Endodermal cell (in vitro differentiated cells): ENCODE measurements around the gene IL6ST. TPM values are rescaled to one million over a fixed set of nuclear protein-coding genes. Genes with fewer than 3 reads are reported as not detected.
A peak's percentile ranks its signal among the peaks of the same experiment; 100 is the strongest.
"Not testable (repeated sequence)": the region's sequence is repeated elsewhere in the genome, so short reads cannot be mapped to it uniquely, and the experiment has no call there.

Source experiments
- DNase-seq: peaks from one replicate; pipeline ENCODE4 v3.0.0-alpha.2; 2017
- H3K27ac ChIP-seq: 2 replicates; pipeline ENCODE4 v1.5.1; 2013; ENCODE audit warnings: mild to moderate bottlenecking, low read depth, low read length, moderate library complexity
- H3K27me3 ChIP-seq: 2 replicates; pipeline ENCODE4 v1.6.1; 2013; ENCODE audit warnings: mild to moderate bottlenecking, low read length, moderate library complexity; ENCODE audit not compliant: insufficient read depth, control insufficient read depth, poor library complexity, severe bottlenecking
- H3K36me3 ChIP-seq: 2 replicates; pipeline ENCODE4 v1.7.0; 2013; ENCODE audit warnings: mild to moderate bottlenecking, low read length, moderate library complexity; ENCODE audit not compliant: control insufficient read depth, insufficient read depth
- H3K4me1 ChIP-seq: one replicate; pipeline ENCODE4 v1.7.0; 2013; ENCODE audit warnings: low read length; ENCODE audit not compliant: control insufficient read depth, insufficient read depth
- H3K4me3 ChIP-seq: 2 replicates; pipeline ENCODE4 v1.5.1; 2013; ENCODE audit warnings: mild to moderate bottlenecking, low read length, moderate library complexity
- H3K9ac ChIP-seq: 2 replicates; pipeline ENCODE4 v1.6.1; 2013; ENCODE audit warnings: mild to moderate bottlenecking, low read length, moderate library complexity; ENCODE audit not compliant: poor library complexity, severe bottlenecking; ENCODE audit errors: extremely low read depth
- H3K9me3 ChIP-seq: 2 replicates; pipeline ENCODE4 v1.6.1; 2013; ENCODE audit warnings: mild to moderate bottlenecking, low read length, moderate library complexity; ENCODE audit not compliant: control insufficient read depth
- H3K27ac Mint-ChIP-seq: 2 replicates; pipeline ENCODE4 v1.8.0; 2020; ENCODE audit warnings: mixed read lengths
- H3K27me3 Mint-ChIP-seq: 2 replicates; pipeline ENCODE4 v1.8.0; 2021; ENCODE audit warnings: mild to moderate bottlenecking, mixed read lengths; ENCODE audit not compliant: insufficient read depth
- H3K36me3 Mint-ChIP-seq: 2 replicates; pipeline ENCODE4 v1.8.0; 2020; ENCODE audit warnings: low read depth, mixed read lengths
- H3K4me1 Mint-ChIP-seq: 2 replicates; pipeline ENCODE4 v1.8.0; 2020; ENCODE audit warnings: mixed read lengths
- H3K4me3 Mint-ChIP-seq: 2 replicates; pipeline ENCODE4 v1.8.0; 2020; ENCODE audit warnings: mild to moderate bottlenecking, moderate library complexity, mixed read lengths
- H3K9me3 Mint-ChIP-seq: 2 replicates; pipeline ENCODE4 v1.8.0; 2020; ENCODE audit warnings: mild to moderate bottlenecking, mixed read lengths
- WGBS, 2 experiments: methylation state at CpG; one replicate each; pipeline versions ENCODE4 v1.1.5 to v1.1.7; 2013; ENCODE audit warnings: missing lambda C conversion rate in 2 of 2, mixed read lengths in 1 of 2; ENCODE audit not compliant: insufficient coverage in 1 of 2, insufficient read length in 1 of 2; 5-methylcytosine and 5-hydroxymethylcytosine counted together
- total RNA-seq, 2 donors: library from RNA; stranded (reverse); fragmentation: NEBNext Ultra II Directional in 1 of 2; extraction: Animal tissue kit (Norgen Biotek cat#: 25700) in 1 of 2; gene quantifications; 2 replicates in 1 of 2; 3 replicates in 1 of 2; pipeline ENCODE4 v1.2.1, GENCODE V29; 2021
- TF ChIP-seq, protein P1 (sequence below): fragments of 200-600 bp; sonication (generic); conservative IDR thresholded peaks from 2 replicates; pipeline ENCODE4 v1.5.0; 2021; ENCODE audit warnings: antibody characterized with exemption, mild to moderate bottlenecking

The IL6ST gene
- total RNA-seq, 2 donors from 2014 or later: 26.3 to 30.4 TPM

DNA sequence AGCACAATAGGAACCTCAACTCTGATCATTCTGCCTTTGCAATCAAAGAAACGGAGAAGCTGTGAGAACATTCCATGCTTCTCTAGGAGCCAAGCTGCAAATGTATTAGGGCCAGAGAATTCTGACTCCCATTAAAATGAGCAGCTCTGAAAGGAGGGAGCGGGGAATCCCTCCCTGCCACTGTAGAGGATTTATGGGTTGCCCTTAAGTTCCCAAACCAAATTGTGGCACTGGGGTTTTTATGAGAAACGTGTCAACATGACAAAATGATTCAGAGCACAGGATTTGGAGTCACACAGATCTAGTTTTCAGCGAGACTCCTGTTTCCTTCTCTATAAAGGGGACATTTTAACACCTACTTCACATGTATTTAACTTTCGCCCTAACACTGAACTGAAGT lies 1.8 kb downstream of the IL6ST start:
- H3K9ac ChIP-seq: peak overlapping the region; percentile 90
- TF ChIP-seq, protein P1, sequence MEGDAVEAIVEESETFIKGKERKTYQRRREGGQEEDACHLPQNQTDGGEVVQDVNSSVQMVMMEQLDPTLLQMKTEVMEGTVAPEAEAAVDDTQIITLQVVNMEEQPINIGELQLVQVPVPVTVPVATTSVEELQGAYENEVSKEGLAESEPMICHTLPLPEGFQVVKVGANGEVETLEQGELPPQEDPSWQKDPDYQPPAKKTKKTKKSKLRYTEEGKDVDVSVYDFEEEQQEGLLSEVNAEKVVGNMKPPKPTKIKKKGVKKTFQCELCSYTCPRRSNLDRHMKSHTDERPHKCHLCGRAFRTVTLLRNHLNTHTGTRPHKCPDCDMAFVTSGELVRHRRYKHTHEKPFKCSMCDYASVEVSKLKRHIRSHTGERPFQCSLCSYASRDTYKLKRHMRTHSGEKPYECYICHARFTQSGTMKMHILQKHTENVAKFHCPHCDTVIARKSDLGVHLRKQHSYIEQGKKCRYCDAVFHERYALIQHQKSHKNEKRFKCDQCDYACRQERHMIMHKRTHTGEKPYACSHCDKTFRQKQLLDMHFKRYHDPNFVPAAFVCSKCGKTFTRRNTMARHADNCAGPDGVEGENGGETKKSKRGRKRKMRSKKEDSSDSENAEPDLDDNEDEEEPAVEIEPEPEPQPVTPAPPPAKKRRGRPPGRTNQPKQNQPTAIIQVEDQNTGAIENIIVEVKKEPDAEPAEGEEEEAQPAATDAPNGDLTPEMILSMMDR: no peak
- H3K4me1 ChIP-seq: no peaks in the 10 kb centered on the region
- H3K4me3 Mint-ChIP-seq: peak overlapping the region; percentile 85
- H3K27me3 Mint-ChIP-seq: no peaks in the 10 kb centered on the region
- 25 to 27% methylated on average over 2 to 5 of the region's 5 CpGs for WGBS, 2 experiments
- H3K36me3 ChIP-seq: peaks cover 10% of the 10 kb centered on the region
- no peaks in the 10 kb centered on the region for H3K9me3 ChIP-seq
- no peak overlapping the region for H3K27ac ChIP-seq
- H3K36me3 Mint-ChIP-seq: peaks cover 4% of the 10 kb centered on the region
- H3K9me3 Mint-ChIP-seq: no peaks in the 10 kb centered on the region
- no peak overlapping the region for H3K27ac Mint-ChIP-seq
- no peaks in the 10 kb centered on the region for H3K27me3 ChIP-seq
- H3K4me3 ChIP-seq: peak overlapping the region; percentile 100
- peaks cover 26% of the 10 kb centered on the region for H3K4me1 Mint-ChIP-seq
- peak; percentile 58 for DNase-seq

DNA sequence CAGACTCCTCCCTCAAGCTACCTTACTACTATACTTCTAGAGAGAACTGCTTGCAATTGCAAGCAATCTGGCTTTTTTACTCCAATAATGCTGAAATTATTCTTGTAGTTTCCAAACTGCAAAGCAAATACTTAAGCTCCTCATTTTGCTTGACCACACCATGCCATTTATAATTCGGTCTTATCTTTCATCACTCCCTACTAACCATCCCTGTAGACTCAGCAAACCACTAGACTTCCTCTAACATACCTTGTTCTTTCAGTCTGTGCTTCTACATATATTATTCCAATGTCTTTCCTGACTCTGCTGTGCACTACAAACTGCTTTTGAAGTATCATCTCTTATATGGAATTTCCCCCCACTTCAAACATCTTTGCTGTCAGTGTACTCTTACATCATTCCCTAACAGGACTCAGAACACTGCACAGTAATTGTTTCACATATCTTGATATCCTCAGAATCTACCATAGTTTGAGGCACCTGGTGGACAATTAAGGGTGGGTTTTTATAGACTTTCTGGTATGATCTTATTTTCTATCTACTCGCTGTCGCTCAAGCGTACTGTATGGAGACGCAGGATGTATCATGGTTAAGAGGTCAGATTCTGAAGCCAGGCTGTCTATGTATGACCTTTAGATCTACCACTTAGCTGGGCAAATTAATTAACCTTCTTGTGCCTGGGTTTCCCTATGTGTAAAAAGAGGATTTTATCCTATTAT lies 2.8 kb downstream of the IL6ST start:
- peaks cover 18% of the 10 kb centered on the region for H3K36me3 ChIP-seq
- no peaks in the 10 kb centered on the region for H3K27me3 ChIP-seq
- Mint-ChIP-seq H3K27me3 (no peaks in the 10 kb centered on the region), H3K27ac (no peak overlapping the region), H3K9me3 (no peaks in the 10 kb centered on the region), H3K4me3 (no peak overlapping the region), H3K36me3 (peaks cover 10% of the 10 kb centered on the region), H3K4me1 (peaks cover 26% of the 10 kb centered on the region)
- TF ChIP-seq, protein P1: no peak
- no peak overlapping the region for H3K27ac ChIP-seq
- DNase-seq: no peak
- WGBS, 2 experiments: 95 to 98% methylated on average over 5 of the region's 5 CpGs
- no peak overlapping the region for H3K9ac ChIP-seq
- peak overlapping the region; percentile 100 for H3K4me3 ChIP-seq
- H3K4me1 ChIP-seq: no peaks in the 10 kb centered on the region
- peaks cover 5% of the 10 kb centered on the region for H3K9me3 ChIP-seq

DNA sequence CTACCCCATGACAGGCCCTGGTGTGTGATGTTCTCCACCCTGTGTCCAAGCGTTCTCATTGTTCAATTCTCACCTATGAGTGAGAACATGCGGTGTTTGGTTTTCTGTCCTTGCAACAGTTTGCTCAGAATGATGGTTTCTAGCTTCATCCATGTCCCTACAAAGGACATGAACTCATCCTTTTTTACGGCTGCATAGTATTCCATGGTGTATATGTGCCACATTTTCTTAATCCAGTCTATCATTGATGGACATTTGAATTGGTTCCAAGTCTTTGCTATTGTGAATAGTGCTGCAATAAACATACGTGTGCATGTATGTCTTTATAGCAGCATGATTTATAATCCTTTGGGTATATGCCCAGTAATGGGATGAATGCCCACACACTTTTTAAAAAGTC lies 3.9 kb downstream of the IL6ST start:
- H3K27me3 ChIP-seq, H3K4me1 ChIP-seq, H3K4me3 Mint-ChIP-seq, H3K27ac ChIP-seq, H3K27ac Mint-ChIP-seq, DNase-seq, H3K9ac ChIP-seq, H3K9me3 ChIP-seq, H3K27me3 Mint-ChIP-seq, H3K9me3 Mint-ChIP-seq: not testable (repeated sequence)
- Histone ChIP-seq H3K36me3 (peaks cover 28% of the 10 kb centered on the region), H3K4me3 (peak overlapping the region; percentile 100)
- H3K36me3 Mint-ChIP-seq: peaks cover 14% of the 10 kb centered on the region
- peaks cover 26% of the 10 kb centered on the region for H3K4me1 Mint-ChIP-seq
- WGBS, 2 experiments: 100% methylated on average over 3 of the region's 4 CpGs; no CpG with 5 or more reads in 1 of the 2 experiments
